DOHH2 (cell line): Measurements from ENCODE around the gene BMP6.

Experiments used
- H3F3A ChIP-seq: fragments of 200-600 bp; sonication (generic), shearing (Covaris generic); 2 replicates; pipeline ENCODE4 v1.6.0; 2016; ENCODE audit warnings: antibody characterized with exemption, mild to moderate bottlenecking; ENCODE audit not compliant: control insufficient read depth, insufficient read depth
- H3K27ac ChIP-seq: fragments of 200-600 bp; sonication (generic); 2 replicates; pipeline ENCODE4 v1.5.1; 2014; ENCODE audit warnings: low read depth, mild to moderate bottlenecking, low read length, moderate library complexity
- H3K27me3 ChIP-seq: fragments of 200-600 bp; sonication (generic); 2 replicates; pipeline ENCODE4 v1.6.1; 2014; ENCODE audit warnings: mild to moderate bottlenecking, low read length, mixed read lengths; ENCODE audit not compliant: control insufficient read depth
- H3K36me3 ChIP-seq: fragments of 200-600 bp; sonication (generic); 2 replicates; pipeline ENCODE4 v1.6.1; 2014; ENCODE audit warnings: mild to moderate bottlenecking, low read length, moderate library complexity, mixed read lengths; ENCODE audit not compliant: control insufficient read depth
- H3K4me1 ChIP-seq: fragments of 200-600 bp; sonication (generic); 2 replicates; pipeline ENCODE4 v1.6.1; 2014; ENCODE audit warnings: mild to moderate bottlenecking, low read length, mixed read lengths; ENCODE audit not compliant: control insufficient read depth
- H3K4me2 ChIP-seq: fragments of 200-600 bp; sonication (generic); 2 replicates; pipeline ENCODE4 v1.6.0; 2014; ENCODE audit warnings: mild to moderate bottlenecking, low read length, moderate library complexity
- H3K4me3 ChIP-seq: fragments of 200-600 bp; sonication (generic); 2 replicates; pipeline ENCODE4 v1.5.1; 2014; ENCODE audit warnings: mild to moderate bottlenecking, low read length, mixed read lengths
- H3K79me2 ChIP-seq: fragments of 200-600 bp; sonication (generic); 2 replicates; pipeline ENCODE4 v1.6.1; 2014; ENCODE audit warnings: mild to moderate bottlenecking, low read length, mixed read lengths; ENCODE audit not compliant: control insufficient read depth
- H3K9me2 ChIP-seq: fragments of 200-600 bp; sonication (generic); replicated peaks from 2 replicates; pipeline ENCODE4 v1.6.1; 2014; ENCODE audit warnings: mild to moderate bottlenecking, low read length, mixed read lengths; ENCODE audit not compliant: control insufficient read depth
- H3K9me3 ChIP-seq: fragments of 200-600 bp; sonication (generic); 2 replicates; pipeline ENCODE4 v1.6.1; 2014; ENCODE audit warnings: antibody characterized with exemption, low read length, mixed read lengths; ENCODE audit not compliant: control insufficient read depth, insufficient read depth
- H4K20me1 ChIP-seq: fragments of 200-600 bp; sonication (generic); 2 replicates; pipeline ENCODE4 v1.6.0; 2014; ENCODE audit warnings: low read depth, mild to moderate bottlenecking, antibody characterized with exemption, low read length, moderate library complexity; ENCODE audit not compliant: control insufficient read depth, insufficient read depth
- EZH2phosphoT487 ChIP-seq: fragments of 200-600 bp; sonication (generic); IDR thresholded peaks from 2 replicates; pipeline ENCODE4 v1.6.1; 2017; ENCODE audit warnings: borderline replicate concordance, mild to moderate bottlenecking, antibody characterized with exemption, low read length, moderate library complexity, mixed read lengths
- TF ChIP-seq, protein P1 (sequence below): fragments of 200-600 bp; sonication (generic); IDR thresholded peaks from one replicate; pipeline ENCODE4 v1.5.1; 2014; ENCODE audit warnings: antibody characterized with exemption, mild to moderate bottlenecking, low read depth, low read length; ENCODE audit not compliant: poor library complexity, severe bottlenecking

BMP6 gene

DNA sequence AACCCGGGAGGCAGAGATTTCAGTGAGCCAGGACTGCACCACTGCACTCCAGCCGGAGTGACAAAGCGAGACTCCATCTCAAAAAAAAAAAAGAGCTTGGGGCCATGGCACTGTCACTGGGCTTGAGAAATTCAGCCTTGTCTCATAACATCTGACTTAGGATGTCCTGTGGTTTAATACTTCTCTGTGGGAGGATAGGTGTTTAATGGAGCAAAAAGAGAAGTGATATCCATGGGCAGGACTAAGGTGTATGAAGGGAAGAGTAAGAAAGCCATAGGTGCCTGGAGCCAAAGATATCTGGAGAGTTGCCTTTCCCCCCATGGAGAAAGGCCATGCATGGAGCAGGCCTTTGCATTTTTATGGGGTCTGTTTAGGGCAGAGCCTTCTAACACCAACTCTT, 11.2 kb downstream of the BMP6 start:
- no peaks in the 10 kb centered on the region for H3F3A ChIP-seq
- peaks cover 15% of the 10 kb centered on the region for H3K27me3 ChIP-seq
- H3K9me2 ChIP-seq, result no peaks in the 10 kb centered on the region
- no peaks in the 10 kb centered on the region for H3K36me3 ChIP-seq
- no peaks in the 10 kb centered on the region for H3K9me3 ChIP-seq
- H3K4me2 ChIP-seq, result no peak overlapping the region
- H3K27ac ChIP-seq, result no peak overlapping the region
- no peaks in the 10 kb centered on the region for H4K20me1 ChIP-seq
- no peaks in the 10 kb centered on the region for H3K79me2 ChIP-seq
- no peak overlapping the region for H3K4me3 ChIP-seq
- no peak for TF ChIP-seq EZH2phosphoT487
- TF ChIP-seq, protein P1, sequence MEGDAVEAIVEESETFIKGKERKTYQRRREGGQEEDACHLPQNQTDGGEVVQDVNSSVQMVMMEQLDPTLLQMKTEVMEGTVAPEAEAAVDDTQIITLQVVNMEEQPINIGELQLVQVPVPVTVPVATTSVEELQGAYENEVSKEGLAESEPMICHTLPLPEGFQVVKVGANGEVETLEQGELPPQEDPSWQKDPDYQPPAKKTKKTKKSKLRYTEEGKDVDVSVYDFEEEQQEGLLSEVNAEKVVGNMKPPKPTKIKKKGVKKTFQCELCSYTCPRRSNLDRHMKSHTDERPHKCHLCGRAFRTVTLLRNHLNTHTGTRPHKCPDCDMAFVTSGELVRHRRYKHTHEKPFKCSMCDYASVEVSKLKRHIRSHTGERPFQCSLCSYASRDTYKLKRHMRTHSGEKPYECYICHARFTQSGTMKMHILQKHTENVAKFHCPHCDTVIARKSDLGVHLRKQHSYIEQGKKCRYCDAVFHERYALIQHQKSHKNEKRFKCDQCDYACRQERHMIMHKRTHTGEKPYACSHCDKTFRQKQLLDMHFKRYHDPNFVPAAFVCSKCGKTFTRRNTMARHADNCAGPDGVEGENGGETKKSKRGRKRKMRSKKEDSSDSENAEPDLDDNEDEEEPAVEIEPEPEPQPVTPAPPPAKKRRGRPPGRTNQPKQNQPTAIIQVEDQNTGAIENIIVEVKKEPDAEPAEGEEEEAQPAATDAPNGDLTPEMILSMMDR, result no peak
- no peaks in the 10 kb centered on the region for H3K4me1 ChIP-seq

DNA sequence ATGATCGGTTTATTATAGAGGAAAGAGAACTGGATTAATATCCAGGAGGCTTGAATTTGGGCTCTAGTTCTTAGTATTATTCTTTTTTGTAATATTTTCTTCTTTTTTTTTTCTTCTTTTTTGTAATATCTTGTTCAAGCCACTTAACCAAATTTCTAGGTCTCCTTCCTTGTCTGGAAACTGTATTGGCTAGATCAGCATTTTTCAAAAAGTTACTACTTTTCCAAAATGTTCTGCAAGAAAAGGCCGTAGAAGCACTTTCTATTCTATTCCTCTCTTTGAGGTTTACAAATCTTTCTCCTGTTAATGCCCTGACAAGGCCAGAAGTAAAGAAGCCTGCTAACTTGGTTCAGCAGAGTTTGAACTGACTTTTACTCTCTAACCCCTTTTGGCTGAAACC, 12.0 kb downstream of the BMP6 start:
- H3K36me3 ChIP-seq, result no peaks in the 10 kb centered on the region
- H3K27ac ChIP-seq, result no peak overlapping the region
- H3F3A ChIP-seq, result no peaks in the 10 kb centered on the region
- H3K4me1 ChIP-seq, result no peaks in the 10 kb centered on the region
- H4K20me1 ChIP-seq, result no peaks in the 10 kb centered on the region
- TF ChIP-seq, protein P1, result no peak
- no peak for TF ChIP-seq EZH2phosphoT487
- H3K4me3 ChIP-seq, result no peak overlapping the region
- H3K27me3 ChIP-seq, result peaks cover 10% of the 10 kb centered on the region; the same call in 1 of the 2 replicates
- no peaks in the 10 kb centered on the region for H3K9me3 ChIP-seq
- H3K4me2 ChIP-seq, result no peak overlapping the region
- no peaks in the 10 kb centered on the region for H3K9me2 ChIP-seq
- no peaks in the 10 kb centered on the region for H3K79me2 ChIP-seq

DNA sequence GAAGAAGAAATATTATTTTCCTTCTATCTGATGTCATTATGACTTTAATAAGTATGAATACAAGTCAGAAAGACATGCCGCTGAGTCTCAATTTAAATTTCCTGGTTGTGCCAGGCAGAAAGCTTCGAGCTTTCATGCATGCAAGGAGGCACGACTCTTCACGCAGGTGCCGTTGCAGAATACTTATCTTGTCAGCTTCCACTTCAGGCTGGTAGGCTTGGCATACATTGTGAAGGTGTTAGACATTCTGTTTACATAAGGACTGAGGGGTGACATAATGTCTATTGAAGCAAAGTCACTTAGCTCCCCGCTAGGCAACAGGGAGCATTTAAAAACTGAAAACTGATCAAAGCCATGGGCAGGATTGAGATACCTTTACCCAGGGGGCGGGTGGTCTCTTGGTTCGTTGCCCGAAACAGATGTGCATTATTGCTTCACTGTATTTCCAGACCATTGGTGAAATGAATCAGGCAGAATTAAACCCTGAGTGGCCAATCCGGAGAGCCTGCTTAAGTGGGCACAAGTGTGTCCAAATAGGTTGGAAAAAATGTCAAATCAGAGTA, 16.4 kb downstream of the BMP6 start:
- no peaks in the 10 kb centered on the region for H3K79me2 ChIP-seq
- no peaks in the 10 kb centered on the region for H4K20me1 ChIP-seq
- no peak overlapping the region for H3K4me2 ChIP-seq
- no peak overlapping the region for H3K4me3 ChIP-seq
- H3K4me1 ChIP-seq, result no peaks in the 10 kb centered on the region
- no peak for TF ChIP-seq EZH2phosphoT487
- TF ChIP-seq, protein P1, result no peak
- peaks cover 15% of the 10 kb centered on the region; the same call in 1 of the 2 replicates for H3K27me3 ChIP-seq
- H3K9me3 ChIP-seq, result no peaks in the 10 kb centered on the region
- no peak overlapping the region for H3K27ac ChIP-seq
- H3F3A ChIP-seq, result no peaks in the 10 kb centered on the region
- no peaks in the 10 kb centered on the region for H3K36me3 ChIP-seq
- H3K9me2 ChIP-seq, result no peaks in the 10 kb centered on the region
